ENCODE data around the gene C17orf114.
A peak's percentile ranks its signal among the peaks of the same experiment; 100 is the strongest.
"Not testable (repeated sequence)": the region's sequence is repeated elsewhere in the genome, so short reads cannot be mapped to it uniquely, and the experiment has no call there.

Gene C17orf114

DNA sequence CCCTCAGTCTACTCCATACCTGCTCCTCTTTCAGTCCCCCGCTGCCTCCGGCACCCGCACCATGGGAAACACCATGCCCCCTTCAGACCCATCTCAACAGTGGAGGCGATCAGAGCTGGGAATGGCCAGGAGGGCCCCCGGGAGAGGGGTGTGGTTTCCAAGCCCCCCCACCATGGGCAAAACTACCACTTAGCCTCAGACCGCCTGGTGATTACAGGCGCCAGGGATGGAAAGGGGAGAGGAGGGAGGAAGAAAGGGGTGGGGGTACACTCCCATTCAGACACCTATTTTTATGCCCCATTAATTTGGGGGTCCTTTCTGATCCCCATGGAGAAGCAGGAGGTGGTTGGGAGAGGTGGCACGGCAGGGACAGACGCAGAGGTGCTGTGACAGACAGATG, at the start of gene C17orf114:
TSS of gene C17orf114 (minus strand) at position 101 of the 400 bp plus-strand sequence.
- no peak for DNase-seq (ENCODE audit: low read depth in 3 of 3, low spot score in 1 of 3)

GRCh38 chr17:4851084-4851483, 49.0 kb upstream of the C17orf114 start:
- no peak for DNase-seq (ENCODE audit: low read depth in 3 of 3, low spot score in 1 of 3)

GRCh38 chr17:4850246-4850645, 48.1 kb upstream of the C17orf114 start:
- no peak for DNase-seq (ENCODE audit: low read depth in 3 of 3, low spot score in 1 of 3)

- DNase-seq (ENCODE audit: low read depth in 3 of 3, low spot score in 1 of 3) = no peak
These were observed 46.9 kb upstream of the C17orf114 start for GRCh38 chr17:4849011-4849536.

DNA sequence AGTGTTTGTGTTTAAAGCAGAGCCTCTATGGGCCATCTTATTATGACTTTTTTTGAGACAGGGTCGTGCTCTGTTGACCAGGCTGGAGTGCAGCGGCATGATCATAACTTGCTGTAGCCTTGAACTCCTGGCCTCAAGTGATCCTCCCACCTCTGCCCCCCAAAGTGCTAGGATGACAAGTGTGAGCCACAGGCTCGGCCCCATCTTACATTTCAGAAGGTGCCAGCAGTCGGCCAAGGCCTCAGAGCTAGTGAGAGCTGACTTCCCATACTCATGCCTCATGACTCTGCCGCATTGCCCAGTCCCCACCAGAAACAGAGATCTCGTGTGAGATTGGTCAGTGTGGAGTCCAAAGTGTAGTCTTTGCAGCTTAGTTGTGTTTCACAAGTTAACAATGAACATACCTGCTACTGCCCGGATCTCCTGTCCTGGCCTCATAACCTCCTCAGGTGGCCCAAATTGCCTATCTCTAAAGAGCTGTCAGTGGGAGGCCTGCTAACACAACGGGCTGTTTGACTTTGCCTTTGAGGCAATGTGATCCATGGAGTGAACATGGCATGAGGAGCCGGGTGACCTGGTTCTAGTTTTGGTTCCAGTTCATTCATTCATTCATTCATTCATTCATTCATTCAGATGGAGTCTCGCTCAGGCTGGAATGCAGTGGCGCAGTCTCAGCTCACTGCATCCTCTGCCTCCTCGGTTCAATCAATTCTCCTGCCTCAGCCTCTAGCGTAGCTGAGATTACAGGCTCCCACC, 44.7 kb upstream of the C17orf114 start:
- no peak for DNase-seq (ENCODE audit: low read depth in 3 of 3, low spot score in 1 of 3)

DNA sequence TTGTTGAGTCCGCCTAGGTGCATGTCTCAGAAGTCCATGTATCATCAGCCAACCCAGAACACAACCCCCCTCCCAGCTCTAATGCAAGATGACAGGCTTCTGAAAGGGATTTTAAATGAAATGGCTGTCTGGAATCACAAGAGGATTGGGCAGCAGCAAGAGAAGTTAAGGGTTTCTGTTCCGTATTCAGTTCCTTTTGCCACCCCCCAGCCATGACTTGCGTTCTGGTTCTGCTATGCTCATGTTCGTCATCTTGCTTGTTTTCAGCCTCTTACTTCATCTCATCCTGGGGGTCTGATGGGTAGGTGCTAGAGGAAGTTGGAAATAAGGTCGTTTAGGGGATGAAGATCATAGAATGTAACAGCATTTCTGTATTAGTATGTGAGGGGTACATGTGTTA, 43.0 kb upstream of the C17orf114 start:
- no peak for DNase-seq (ENCODE audit: low read depth in 3 of 3, low spot score in 1 of 3)

GRCh38 chr17:4843321-4844000, 41.3 kb upstream of the C17orf114 start:
- no peak for DNase-seq (ENCODE audit: low read depth in 3 of 3, low spot score in 1 of 3)

DNA sequence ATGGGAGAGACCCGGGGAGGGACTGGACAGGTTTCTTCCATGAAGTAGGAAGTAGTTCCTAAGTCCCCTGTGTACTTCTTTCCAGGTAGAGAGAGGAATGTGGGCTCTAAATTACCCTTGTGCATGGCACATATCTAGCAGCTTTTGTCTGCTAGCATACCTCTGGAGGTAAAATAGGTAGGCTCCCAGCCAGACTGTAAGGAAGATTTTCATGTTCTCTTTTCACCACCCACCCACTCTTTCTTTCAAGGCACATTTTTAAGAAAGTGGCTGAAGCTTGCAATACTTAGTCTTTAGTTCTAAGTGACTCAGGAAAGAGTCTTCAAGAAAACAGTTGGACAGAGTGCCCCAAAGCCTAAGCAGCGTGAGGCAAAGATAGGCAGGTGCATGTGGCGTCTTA, 40.2 kb upstream of the C17orf114 start:
- no peak for DNase-seq (ENCODE audit: low read depth in 3 of 3, low spot score in 1 of 3)

DNA sequence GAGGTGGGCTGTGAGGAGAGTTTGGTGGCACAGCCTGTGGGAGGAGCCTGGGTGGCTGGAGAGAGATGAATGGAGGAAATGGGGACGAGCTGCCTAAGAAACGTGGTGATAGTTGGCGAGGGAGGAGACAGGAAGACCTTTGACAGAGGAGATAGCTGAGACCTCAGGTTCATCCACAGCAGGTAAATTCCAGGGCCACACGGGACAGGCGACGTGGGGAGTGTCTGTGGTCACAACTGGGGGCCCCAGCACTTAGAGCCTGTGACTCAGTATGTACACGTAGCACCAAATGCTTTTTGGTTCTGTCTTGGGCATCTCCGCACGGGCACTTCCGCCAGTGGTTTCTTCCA, 38.7 kb upstream of the C17orf114 start:
- no peak for DNase-seq (ENCODE audit: low read depth in 3 of 3, low spot score in 1 of 3)

GRCh38 chr17:4839965-4840892, 38.1 kb upstream of the C17orf114 start:
- DNase-seq (ENCODE audit: low read depth in 3 of 3, low spot score in 1 of 3) = no peak

DNA sequence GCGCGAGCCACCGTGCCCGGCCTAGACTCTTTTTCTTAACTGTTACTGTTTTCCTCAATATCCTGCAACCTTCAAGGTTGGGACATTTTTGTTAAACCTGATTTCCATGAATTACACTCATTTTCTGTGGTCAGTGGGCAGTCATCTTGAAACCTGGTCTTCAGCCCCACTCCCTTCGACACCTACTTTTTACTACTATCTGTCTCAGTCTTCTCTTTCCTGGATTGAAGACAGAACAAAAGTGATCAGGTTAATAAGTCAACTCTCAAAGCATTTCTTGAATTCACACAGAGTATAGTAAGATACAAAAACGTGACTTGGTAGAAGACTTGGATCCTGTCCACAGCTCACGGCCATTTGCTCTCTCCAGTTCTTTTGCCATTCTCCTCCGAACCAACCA, 37.1 kb upstream of the C17orf114 start:
- no peak for DNase-seq (ENCODE audit: low read depth in 3 of 3, low spot score in 1 of 3)

GRCh38 chr17:4838309-4838785, 36.2 kb upstream of the C17orf114 start:
- DNase-seq (ENCODE audit: low read depth in 3 of 3, low spot score in 1 of 3) = no peak

GRCh38 chr17:4837471-4838308, 35.6 kb upstream of the C17orf114 start:
- DNase-seq (ENCODE audit: low read depth in 3 of 3, low spot score in 1 of 3) = no peak

DNA sequence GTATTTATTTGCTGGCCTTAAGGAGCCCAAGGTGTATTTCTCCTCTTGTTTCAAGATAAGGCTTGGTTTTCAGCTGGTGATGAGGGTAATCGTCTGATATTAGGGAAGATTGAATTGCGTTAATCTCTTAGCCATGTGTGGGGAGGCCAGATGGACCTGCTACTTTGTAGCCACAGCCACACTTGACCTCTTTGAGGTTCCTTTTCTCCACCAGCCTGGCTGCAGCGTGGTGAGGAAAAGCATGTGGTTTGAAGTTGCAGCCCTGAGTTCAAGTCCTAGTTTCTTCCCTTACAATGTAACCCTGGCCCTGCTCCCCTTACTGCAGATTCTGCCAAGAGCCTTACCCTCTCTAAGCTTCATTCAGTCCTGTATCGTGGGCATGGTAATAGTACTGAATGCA, 34.1 kb upstream of the C17orf114 start:
- DNase-seq (ENCODE audit: low read depth in 3 of 3, low spot score in 1 of 3) = no peak

GRCh38 chr17:4834681-4835020, 32.5 kb upstream of the C17orf114 start:
- no peak for DNase-seq (ENCODE audit: low read depth in 3 of 3, low spot score in 1 of 3)

- DNase-seq (ENCODE audit: low read depth in 3 of 3, low spot score in 1 of 3) = no peak
These were observed 32.0 kb upstream of the C17orf114 start for GRCh38 chr17:4833941-4834680.

DNA sequence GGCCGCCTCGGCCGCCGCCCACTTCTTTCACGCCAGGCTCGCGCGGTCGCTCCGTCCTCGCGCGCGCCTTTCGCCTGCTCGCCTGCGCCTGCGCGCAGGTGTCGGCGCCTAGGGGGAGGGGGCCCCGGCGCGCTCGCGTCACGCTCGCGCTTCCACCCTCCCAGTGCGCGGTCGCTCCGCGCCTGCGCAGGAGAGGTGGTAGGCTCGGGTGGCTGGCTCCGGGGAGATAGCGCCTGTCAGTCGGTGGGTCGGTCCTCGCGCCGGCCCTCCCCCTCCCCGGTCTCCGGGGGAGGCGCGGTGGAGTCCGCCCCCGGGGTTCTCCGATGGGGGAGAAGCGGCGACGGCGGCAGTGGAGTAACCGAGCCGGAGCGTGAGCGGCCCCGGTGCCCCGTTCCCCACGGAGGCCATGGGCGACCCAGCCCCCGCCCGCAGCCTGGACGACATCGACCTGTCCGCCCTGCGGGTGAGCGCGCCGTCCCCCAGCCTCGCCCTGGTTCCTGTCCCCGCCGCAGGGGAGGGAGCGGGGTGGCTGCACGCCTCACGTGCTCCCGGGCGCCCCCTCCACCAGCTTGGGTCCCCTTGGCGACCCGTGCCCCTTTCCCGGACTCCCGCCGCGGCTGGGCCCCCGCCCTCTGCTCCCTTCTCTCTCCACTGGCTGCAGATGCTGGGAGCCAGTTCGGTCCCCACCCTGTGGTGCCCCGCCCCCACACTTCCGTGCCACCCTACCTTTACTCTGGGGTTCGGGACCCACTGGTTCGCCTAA, 31.2 kb upstream of the C17orf114 start, which contains the start of gene MINK1:
TSS of gene MINK1 (plus strand) at position 163 of the 763 bp plus-strand sequence. CDS start at position 407, 244 bp downstream.
- DNase-seq (ENCODE audit: low read depth in 3 of 3, low spot score in 1 of 3) = peak; percentile 78 to 80 (median 78)

GRCh38 chr17:4832829-4833177, 30.7 kb upstream of the C17orf114 start:
- DNase-seq (ENCODE audit: low read depth in 3 of 3, low spot score in 1 of 3) = not testable (repeated sequence)

DNA sequence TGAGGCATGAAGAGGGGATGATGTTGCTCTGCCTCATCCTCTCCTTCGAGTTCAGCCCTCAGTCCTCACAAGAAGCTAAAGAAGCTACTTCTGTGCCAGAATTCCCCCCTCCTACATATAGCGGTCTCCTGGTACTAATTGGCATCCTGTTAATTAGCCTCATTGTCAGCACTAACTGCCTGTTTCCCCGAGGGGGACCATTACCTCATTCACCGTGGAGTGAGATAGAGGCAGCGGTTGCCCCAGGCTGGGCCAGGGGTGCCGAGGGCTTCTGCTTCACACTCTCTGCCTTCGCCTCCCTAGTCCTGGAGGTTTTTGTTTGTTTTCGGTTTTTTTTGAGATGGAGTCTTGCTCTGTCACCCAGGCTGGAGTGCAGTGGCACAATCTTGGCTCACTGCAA, 25.3 kb upstream of the C17orf114 start:
- DNase-seq (ENCODE audit: low read depth in 3 of 3, low spot score in 1 of 3) = no peak
